ENCODE results near the gene LTBP1. TPM values are rescaled to one million over a fixed set of nuclear protein-coding genes. Genes with fewer than 3 reads are reported as not detected.

Gene LTBP1
- total and polyA plus RNA-seq, 2 experiments from 2014 or later = 35.6 to 68.9 TPM

DNA sequence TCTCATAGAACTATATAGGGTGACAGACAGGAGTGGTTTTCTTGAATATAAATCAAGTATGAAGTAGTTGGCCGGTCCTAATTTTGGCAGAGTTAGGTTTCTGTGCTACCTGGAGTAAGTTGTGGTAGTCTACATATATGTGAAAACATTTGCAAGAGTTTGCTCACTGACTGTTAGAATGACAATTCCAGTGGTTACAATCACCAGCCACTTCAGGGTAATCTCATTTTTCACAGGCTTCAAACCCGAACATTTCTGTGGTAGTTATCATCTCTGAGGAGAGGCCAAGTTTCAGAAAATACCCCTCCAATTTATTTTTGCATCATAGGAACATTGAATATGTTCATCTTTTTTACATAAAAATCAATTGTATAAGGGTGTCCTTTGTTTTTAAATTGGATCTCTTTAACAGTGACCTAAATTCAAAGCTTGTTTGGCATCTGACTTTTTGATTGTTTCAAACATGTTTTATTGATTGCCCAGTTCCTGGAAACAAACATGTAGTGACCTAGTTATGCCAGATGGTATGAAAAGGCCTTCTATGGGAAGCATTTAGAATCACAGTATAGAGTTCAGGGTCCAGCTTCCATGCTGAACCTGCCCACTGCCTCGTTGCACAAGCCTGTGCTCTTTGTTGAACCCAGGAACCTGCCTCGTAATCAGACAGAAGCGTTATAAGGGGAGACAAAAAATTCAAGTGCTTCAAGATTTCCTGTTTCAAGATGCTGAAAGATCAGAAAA lies 250.6 kb downstream of the LTBP1 start:
- Histone ChIP-seq H3K4me2 (no peak overlapping the region), H3K36me3 (replicated peaks; ENCODE audit: insufficient read depth, low read depth) (no peaks in the 10 kb centered on the region), H4K20me1 (ENCODE audit: insufficient read depth, poor library complexity, severe bottlenecking) (no peaks in the 10 kb centered on the region), H2AFZ (no peak overlapping the region), H3K9me2 (replicated peaks; ENCODE audit: insufficient read depth) (no peaks in the 10 kb centered on the region), H3K4me1 (ENCODE audit: insufficient read depth) (no peaks in the 10 kb centered on the region), H3K27ac (no peak overlapping the region), H3K79me2 (no peaks in the 10 kb centered on the region), H3K9me3 (ENCODE audit: low read depth) (no peaks in the 10 kb centered on the region), H3K27me3 (no peaks in the 10 kb centered on the region), H3K4me3 (no peak overlapping the region)
- WGBS (ENCODE audit: low lambda C conversion rate, missing lambda C conversion rate) = 85% methylated on average over 5 of the region's 5 CpGs
- TF ChIP-seq, protein P1, sequence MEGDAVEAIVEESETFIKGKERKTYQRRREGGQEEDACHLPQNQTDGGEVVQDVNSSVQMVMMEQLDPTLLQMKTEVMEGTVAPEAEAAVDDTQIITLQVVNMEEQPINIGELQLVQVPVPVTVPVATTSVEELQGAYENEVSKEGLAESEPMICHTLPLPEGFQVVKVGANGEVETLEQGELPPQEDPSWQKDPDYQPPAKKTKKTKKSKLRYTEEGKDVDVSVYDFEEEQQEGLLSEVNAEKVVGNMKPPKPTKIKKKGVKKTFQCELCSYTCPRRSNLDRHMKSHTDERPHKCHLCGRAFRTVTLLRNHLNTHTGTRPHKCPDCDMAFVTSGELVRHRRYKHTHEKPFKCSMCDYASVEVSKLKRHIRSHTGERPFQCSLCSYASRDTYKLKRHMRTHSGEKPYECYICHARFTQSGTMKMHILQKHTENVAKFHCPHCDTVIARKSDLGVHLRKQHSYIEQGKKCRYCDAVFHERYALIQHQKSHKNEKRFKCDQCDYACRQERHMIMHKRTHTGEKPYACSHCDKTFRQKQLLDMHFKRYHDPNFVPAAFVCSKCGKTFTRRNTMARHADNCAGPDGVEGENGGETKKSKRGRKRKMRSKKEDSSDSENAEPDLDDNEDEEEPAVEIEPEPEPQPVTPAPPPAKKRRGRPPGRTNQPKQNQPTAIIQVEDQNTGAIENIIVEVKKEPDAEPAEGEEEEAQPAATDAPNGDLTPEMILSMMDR (IDR thresholded peaks at IDR 0.05; ENCODE audit: poor library complexity) = no peak
- TF ChIP-seq EZH2phosphoT487 (IDR thresholded peaks at IDR 0.05; ENCODE audit: low read depth, severe bottlenecking, unreplicated experiment) (no peak), EZH2 (IDR thresholded peaks at IDR 0.05; ENCODE audit: borderline replicate concordance) (no peak)
- no peak for DNase-seq (ENCODE audit: low spot score)

DNA sequence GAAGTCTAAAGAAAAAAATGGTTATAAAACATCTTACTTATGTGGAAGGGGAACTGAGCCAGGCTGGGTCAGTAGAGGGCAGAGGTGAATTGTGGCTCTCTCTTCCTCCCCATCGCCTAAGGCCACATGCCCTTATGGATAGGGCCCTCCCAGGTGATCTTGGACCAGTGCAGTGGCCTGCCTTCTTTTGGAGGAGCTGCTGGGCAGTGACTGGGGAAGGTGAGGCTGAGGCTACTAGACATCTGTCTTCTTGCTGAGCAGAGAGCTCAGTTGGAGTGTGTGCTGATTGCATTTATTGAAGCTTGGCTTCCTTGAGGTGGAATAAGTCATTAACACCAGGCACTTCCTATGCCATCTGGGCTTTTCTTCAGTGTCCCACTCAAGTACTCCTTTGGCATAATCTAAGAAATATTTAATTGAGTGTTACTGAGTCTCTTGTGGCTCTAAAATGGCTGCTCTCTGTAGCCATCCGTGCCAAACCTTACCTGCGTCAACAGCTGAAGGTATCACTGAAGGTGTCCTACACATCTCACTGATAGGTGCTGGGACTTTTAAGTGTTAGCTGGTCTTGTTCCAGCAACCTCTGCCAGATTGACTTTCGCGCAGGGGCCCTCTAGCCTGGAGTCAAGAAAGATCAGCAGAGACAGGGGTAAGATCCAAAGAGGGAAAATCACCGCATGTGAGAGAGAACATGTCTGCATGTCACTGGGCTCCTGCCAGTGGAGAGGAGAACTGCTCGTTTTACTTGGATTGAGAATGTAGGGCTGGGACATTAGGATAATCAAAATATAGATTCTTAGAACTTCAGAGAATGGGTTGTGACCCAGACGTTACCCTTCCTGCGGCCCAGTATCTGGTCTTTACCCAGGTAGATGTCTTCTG lies 256.1 kb downstream of the LTBP1 start:
- no peak overlapping the region for H2AFZ ChIP-seq
- no peak for DNase-seq (ENCODE audit: low spot score)
- H3K4me2 ChIP-seq = no peak overlapping the region
- H3K79me2 ChIP-seq = no peaks in the 10 kb centered on the region
- H3K36me3 ChIP-seq (replicated peaks; ENCODE audit: insufficient read depth, low read depth) = no peaks in the 10 kb centered on the region
- WGBS (ENCODE audit: low lambda C conversion rate, missing lambda C conversion rate) = 93% methylated on average over 9 of the region's 9 CpGs
- H4K20me1 ChIP-seq (ENCODE audit: insufficient read depth, poor library complexity, severe bottlenecking) = no peaks in the 10 kb centered on the region
- H3K4me3 ChIP-seq = no peak overlapping the region
- no peak overlapping the region for H3K27ac ChIP-seq
- H3K4me1 ChIP-seq (ENCODE audit: insufficient read depth) = no peaks in the 10 kb centered on the region
- no peaks in the 10 kb centered on the region for H3K9me2 ChIP-seq (replicated peaks; ENCODE audit: insufficient read depth)
- no peaks in the 10 kb centered on the region for H3K9me3 ChIP-seq (ENCODE audit: low read depth)
- TF ChIP-seq EZH2phosphoT487 (IDR thresholded peaks at IDR 0.05; ENCODE audit: low read depth, severe bottlenecking, unreplicated experiment) = no peak
- no peak for TF ChIP-seq EZH2 (IDR thresholded peaks at IDR 0.05; ENCODE audit: borderline replicate concordance)
- no peaks in the 10 kb centered on the region for H3K27me3 ChIP-seq

GRCh38 chr2:33204945-33205344 lies 258.2 kb downstream of the LTBP1 start:
- Histone ChIP-seq H3K9me3 (ENCODE audit: low read depth) (no peaks in the 10 kb centered on the region), H3K4me1 (ENCODE audit: insufficient read depth) (peaks cover 4% of the 10 kb centered on the region), H2AFZ (no peak overlapping the region), H3K27ac (no peak overlapping the region), H3K79me2 (no peaks in the 10 kb centered on the region), H3K9me2 (replicated peaks; ENCODE audit: insufficient read depth) (no peaks in the 10 kb centered on the region), H3K36me3 (replicated peaks; ENCODE audit: insufficient read depth, low read depth) (no peaks in the 10 kb centered on the region), H4K20me1 (ENCODE audit: insufficient read depth, poor library complexity, severe bottlenecking) (no peaks in the 10 kb centered on the region), H3K4me3 (no peak overlapping the region), H3K4me2 (no peak overlapping the region), H3K27me3 (no peaks in the 10 kb centered on the region)
- TF ChIP-seq EZH2phosphoT487 (IDR thresholded peaks at IDR 0.05; ENCODE audit: low read depth, severe bottlenecking, unreplicated experiment) (no peak), EZH2 (IDR thresholded peaks at IDR 0.05; ENCODE audit: borderline replicate concordance) (no peak)
- TF ChIP-seq, protein P1 (IDR thresholded peaks at IDR 0.05; ENCODE audit: poor library complexity) = no peak
- 95% methylated on average over 2 of the region's 2 CpGs for WGBS (ENCODE audit: low lambda C conversion rate, missing lambda C conversion rate)
- no peak for DNase-seq (ENCODE audit: low spot score)

Data from hepatocyte (in vitro differentiated cells).